ENCODE results near the gene TMEM132D.

The TMEM132D gene

GRCh38 chr12:129605666-129606065 lies 298.2 kb downstream of the TMEM132D start:
- no peaks in the 10 kb centered on the region for H3K27me3 ChIP-seq (ENCODE audit: control insufficient read depth, insufficient read depth, low read length)
- H3K9ac ChIP-seq (ENCODE audit: low read depth, low read length) = no peak overlapping the region
- H3K4me3 ChIP-seq (ENCODE audit: low read depth, low read length) = no peak overlapping the region
- peaks cover 9% of the 10 kb centered on the region for H3K4me1 ChIP-seq (ENCODE audit: control insufficient read depth, insufficient read depth, low read length)
- H3K9me3 ChIP-seq (ENCODE audit: control insufficient read depth, insufficient read depth, low read length) = no peaks in the 10 kb centered on the region
- H3K36me3 ChIP-seq (ENCODE audit: control insufficient read depth, insufficient read depth, low read length) = no peaks in the 10 kb centered on the region

DNA sequence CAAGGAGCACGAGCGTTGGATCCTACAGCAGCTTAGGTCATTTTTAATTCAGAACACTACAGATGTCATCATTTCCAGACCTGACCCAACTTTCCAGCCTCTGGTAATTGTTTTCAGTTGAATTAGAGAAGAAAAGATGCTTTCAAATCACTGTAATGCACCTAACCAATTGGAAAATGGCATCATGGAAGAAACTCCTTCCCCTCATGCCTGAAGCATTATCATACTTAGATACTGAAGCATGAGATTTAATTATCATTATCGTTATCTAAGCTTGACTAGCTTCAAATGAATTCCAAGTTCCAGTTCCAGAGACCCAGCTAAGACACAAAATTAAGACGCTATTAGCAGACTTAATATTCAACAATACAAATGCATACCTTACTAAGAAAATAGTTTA lies 299.3 kb downstream of the TMEM132D start:
- Histone ChIP-seq H3K4me1 (ENCODE audit: control insufficient read depth, insufficient read depth, low read length) (peaks cover 9% of the 10 kb centered on the region), H3K4me3 (ENCODE audit: low read depth, low read length) (no peak overlapping the region), H3K27me3 (ENCODE audit: control insufficient read depth, insufficient read depth, low read length) (no peaks in the 10 kb centered on the region), H3K9me3 (ENCODE audit: control insufficient read depth, insufficient read depth, low read length) (no peaks in the 10 kb centered on the region), H3K36me3 (ENCODE audit: control insufficient read depth, insufficient read depth, low read length) (no peaks in the 10 kb centered on the region), H3K9ac (ENCODE audit: low read depth, low read length) (no peak overlapping the region)

GRCh38 chr12:129599406-129599805 lies 304.4 kb downstream of the TMEM132D start:
- H3K4me1 ChIP-seq (ENCODE audit: control insufficient read depth, insufficient read depth, low read length) = no peaks in the 10 kb centered on the region
- no peak overlapping the region for H3K4me3 ChIP-seq (ENCODE audit: low read depth, low read length)
- H3K27me3 ChIP-seq (ENCODE audit: control insufficient read depth, insufficient read depth, low read length) = no peaks in the 10 kb centered on the region
- no peak overlapping the region for H3K9ac ChIP-seq (ENCODE audit: low read depth, low read length)
- H3K36me3 ChIP-seq (ENCODE audit: control insufficient read depth, insufficient read depth, low read length) = no peaks in the 10 kb centered on the region
- H3K9me3 ChIP-seq (ENCODE audit: control insufficient read depth, insufficient read depth, low read length) = no peaks in the 10 kb centered on the region

- no peak overlapping the region for H3K4me3 ChIP-seq (ENCODE audit: low read depth, low read length)
- no peaks in the 10 kb centered on the region for H3K27me3 ChIP-seq (ENCODE audit: control insufficient read depth, insufficient read depth, low read length)
- no peaks in the 10 kb centered on the region for H3K4me1 ChIP-seq (ENCODE audit: control insufficient read depth, insufficient read depth, low read length)
- no peaks in the 10 kb centered on the region for H3K36me3 ChIP-seq (ENCODE audit: control insufficient read depth, insufficient read depth, low read length)
- no peak overlapping the region for H3K9ac ChIP-seq (ENCODE audit: low read depth, low read length)
- no peaks in the 10 kb centered on the region for H3K9me3 ChIP-seq (ENCODE audit: control insufficient read depth, insufficient read depth, low read length)
These were observed 309.7 kb downstream of the TMEM132D start for GRCh38 chr12:129594098-129594497.

DNA sequence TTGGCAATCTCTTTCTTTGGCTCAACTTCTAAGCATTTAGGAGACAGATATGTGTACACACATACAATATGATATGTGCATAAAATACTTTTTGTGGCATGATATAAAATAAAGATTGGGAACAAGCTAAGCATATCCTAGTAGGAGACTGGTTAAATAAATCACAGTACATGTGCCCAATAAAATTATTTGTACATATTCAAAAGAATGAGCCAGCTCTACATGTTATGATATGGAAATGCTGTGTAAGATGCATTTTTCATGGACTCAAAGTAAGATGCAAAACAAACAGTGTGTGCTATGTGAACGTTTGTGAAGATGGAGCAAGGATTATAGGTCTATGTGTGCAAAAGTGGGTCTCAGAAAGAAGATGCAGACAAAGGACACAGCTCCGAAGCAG lies 311.4 kb downstream of the TMEM132D start:
- Histone ChIP-seq H3K36me3 (ENCODE audit: control insufficient read depth, insufficient read depth, low read length) (no peaks in the 10 kb centered on the region), H3K9me3 (ENCODE audit: control insufficient read depth, insufficient read depth, low read length) (no peaks in the 10 kb centered on the region), H3K27me3 (ENCODE audit: control insufficient read depth, insufficient read depth, low read length) (no peaks in the 10 kb centered on the region), H3K4me1 (ENCODE audit: control insufficient read depth, insufficient read depth, low read length) (no peaks in the 10 kb centered on the region), H3K4me3 (ENCODE audit: low read depth, low read length) (no peak overlapping the region), H3K9ac (ENCODE audit: low read depth, low read length) (no peak overlapping the region)

- Histone ChIP-seq H3K4me3 (ENCODE audit: low read depth, low read length) (no peak overlapping the region), H3K27me3 (ENCODE audit: control insufficient read depth, insufficient read depth, low read length) (no peaks in the 10 kb centered on the region), H3K9ac (ENCODE audit: low read depth, low read length) (no peak overlapping the region), H3K36me3 (ENCODE audit: control insufficient read depth, insufficient read depth, low read length) (no peaks in the 10 kb centered on the region), H3K9me3 (ENCODE audit: control insufficient read depth, insufficient read depth, low read length) (no peaks in the 10 kb centered on the region), H3K4me1 (ENCODE audit: control insufficient read depth, insufficient read depth, low read length) (no peaks in the 10 kb centered on the region)
These were observed 314.3 kb downstream of the TMEM132D start for GRCh38 chr12:129589503-129589902.

DNA sequence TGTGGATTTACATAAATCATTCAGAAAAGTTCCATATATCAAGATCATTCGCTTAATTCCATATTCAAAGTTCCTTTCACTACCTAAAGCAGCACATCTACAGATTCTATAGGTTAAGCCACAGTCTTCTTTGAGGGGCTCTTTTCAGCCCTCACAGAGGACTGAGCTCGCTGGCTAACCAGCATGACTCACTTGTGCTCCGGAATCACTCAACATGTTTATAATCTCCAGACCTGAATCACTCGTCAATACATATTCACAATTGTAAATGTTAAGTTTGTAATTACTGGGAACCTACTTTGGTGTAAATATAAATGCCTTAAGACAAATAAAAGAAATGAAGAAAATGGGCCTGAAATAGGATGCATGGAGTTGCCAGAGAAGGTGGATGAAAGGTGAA lies 315.7 kb downstream of the TMEM132D start:
- H3K4me3 ChIP-seq (ENCODE audit: low read depth, low read length) = no peak overlapping the region
- no peak overlapping the region for H3K9ac ChIP-seq (ENCODE audit: low read depth, low read length)
- H3K36me3 ChIP-seq (ENCODE audit: control insufficient read depth, insufficient read depth, low read length) = no peaks in the 10 kb centered on the region
- H3K27me3 ChIP-seq (ENCODE audit: control insufficient read depth, insufficient read depth, low read length) = no peaks in the 10 kb centered on the region
- no peaks in the 10 kb centered on the region for H3K4me1 ChIP-seq (ENCODE audit: control insufficient read depth, insufficient read depth, low read length)
- no peaks in the 10 kb centered on the region for H3K9me3 ChIP-seq (ENCODE audit: control insufficient read depth, insufficient read depth, low read length)

DNA sequence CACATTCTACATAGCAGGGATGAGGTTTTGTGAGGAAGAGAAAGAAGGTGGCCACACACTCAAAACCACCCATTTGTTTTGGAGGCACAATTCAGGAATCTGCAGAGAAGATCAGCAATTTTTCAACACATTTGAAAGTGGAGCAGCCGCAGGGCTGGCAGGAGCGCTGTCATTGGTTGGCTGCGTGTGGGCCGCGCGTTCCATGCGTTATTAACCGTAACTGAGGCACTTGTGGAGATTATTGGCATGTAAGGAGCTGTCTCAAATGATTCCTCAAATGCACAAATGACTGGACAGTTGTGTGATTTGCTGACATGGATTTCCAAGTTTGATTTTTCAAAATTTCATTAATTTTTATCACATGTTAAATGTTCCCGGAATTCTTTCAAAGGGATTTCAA lies 318.5 kb downstream of the TMEM132D start:
- Histone ChIP-seq H3K9ac (ENCODE audit: low read depth, low read length) (no peak overlapping the region), H3K4me1 (ENCODE audit: control insufficient read depth, insufficient read depth, low read length) (no peaks in the 10 kb centered on the region), H3K9me3 (ENCODE audit: control insufficient read depth, insufficient read depth, low read length) (no peaks in the 10 kb centered on the region), H3K36me3 (ENCODE audit: control insufficient read depth, insufficient read depth, low read length) (no peaks in the 10 kb centered on the region), H3K4me3 (ENCODE audit: low read depth, low read length) (no peak overlapping the region), H3K27me3 (ENCODE audit: control insufficient read depth, insufficient read depth, low read length) (no peaks in the 10 kb centered on the region)

GRCh38 chr12:129579879-129580278 lies 323.9 kb downstream of the TMEM132D start:
- Histone ChIP-seq H3K4me3 (ENCODE audit: low read depth, low read length) (no peak overlapping the region), H3K9ac (ENCODE audit: low read depth, low read length) (no peak overlapping the region), H3K9me3 (ENCODE audit: control insufficient read depth, insufficient read depth, low read length) (no peaks in the 10 kb centered on the region), H3K36me3 (ENCODE audit: control insufficient read depth, insufficient read depth, low read length) (no peaks in the 10 kb centered on the region), H3K4me1 (ENCODE audit: control insufficient read depth, insufficient read depth, low read length) (no peaks in the 10 kb centered on the region), H3K27me3 (ENCODE audit: control insufficient read depth, insufficient read depth, low read length) (no peaks in the 10 kb centered on the region)

GRCh38 chr12:129571901-129572494 lies 331.8 kb downstream of the TMEM132D start:
- Histone ChIP-seq H3K27me3 (ENCODE audit: control insufficient read depth, insufficient read depth, low read length) (no peaks in the 10 kb centered on the region), H3K9me3 (ENCODE audit: control insufficient read depth, insufficient read depth, low read length) (no peaks in the 10 kb centered on the region), H3K9ac (ENCODE audit: low read depth, low read length) (no peak overlapping the region), H3K4me1 (ENCODE audit: control insufficient read depth, insufficient read depth, low read length) (no peaks in the 10 kb centered on the region), H3K36me3 (ENCODE audit: control insufficient read depth, insufficient read depth, low read length) (no peaks in the 10 kb centered on the region), H3K4me3 (ENCODE audit: low read depth, low read length) (no peak overlapping the region)

GRCh38 chr12:129570796-129571400 lies 332.9 kb downstream of the TMEM132D start:
- no peaks in the 10 kb centered on the region for H3K9me3 ChIP-seq (ENCODE audit: control insufficient read depth, insufficient read depth, low read length)
- no peak overlapping the region for H3K4me3 ChIP-seq (ENCODE audit: low read depth, low read length)
- H3K36me3 ChIP-seq (ENCODE audit: control insufficient read depth, insufficient read depth, low read length) = no peaks in the 10 kb centered on the region
- no peaks in the 10 kb centered on the region for H3K4me1 ChIP-seq (ENCODE audit: control insufficient read depth, insufficient read depth, low read length)
- no peaks in the 10 kb centered on the region for H3K27me3 ChIP-seq (ENCODE audit: control insufficient read depth, insufficient read depth, low read length)
- no peak overlapping the region for H3K9ac ChIP-seq (ENCODE audit: low read depth, low read length)

DNA sequence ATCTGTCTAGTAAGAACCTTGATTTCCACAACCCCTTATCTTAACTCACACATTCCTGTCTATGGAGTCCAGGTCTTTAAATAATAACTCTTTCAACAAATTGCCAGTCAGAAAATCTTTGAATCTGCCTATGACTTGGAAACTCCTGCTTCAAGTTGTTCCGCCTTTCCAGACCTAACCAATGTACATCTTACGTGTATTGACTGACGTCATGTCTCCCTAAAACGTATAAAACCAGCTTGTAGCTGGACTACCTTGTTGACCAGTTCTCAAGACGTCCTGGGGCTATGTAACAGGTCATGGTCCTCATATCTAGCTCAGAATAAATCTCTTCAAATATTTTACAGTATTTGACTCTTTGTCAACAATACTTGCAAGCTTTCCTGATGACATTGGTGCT lies 337.0 kb downstream of the TMEM132D start:
- H3K36me3 ChIP-seq (ENCODE audit: control insufficient read depth, insufficient read depth, low read length) = no peaks in the 10 kb centered on the region
- H3K27me3 ChIP-seq (ENCODE audit: control insufficient read depth, insufficient read depth, low read length) = no peaks in the 10 kb centered on the region
- no peaks in the 10 kb centered on the region for H3K9me3 ChIP-seq (ENCODE audit: control insufficient read depth, insufficient read depth, low read length)
- H3K4me3 ChIP-seq (ENCODE audit: low read depth, low read length) = no peak overlapping the region
- H3K9ac ChIP-seq (ENCODE audit: low read depth, low read length) = no peak overlapping the region
- H3K4me1 ChIP-seq (ENCODE audit: control insufficient read depth, insufficient read depth, low read length) = no peaks in the 10 kb centered on the region

Data from iPS-15b (cell line).